GM18867 (cell line): Measurements from ENCODE around the gene NFYB.
A peak's percentile ranks its signal among the peaks of the same experiment; 100 is the strongest.
"Not testable (repeated sequence)": the region's sequence is repeated elsewhere in the genome, so short reads cannot be mapped to it uniquely, and the experiment has no call there.

Experiments used
- ATAC-seq: cut with Tn5 transposase; IDR thresholded peaks from one replicate; pipeline ENCODE4 v1.9.1; 2021; ENCODE audit warnings: mild to moderate bottlenecking, moderate library complexity; ENCODE audit not compliant: unreplicated experiment

The NFYB gene

DNA sequence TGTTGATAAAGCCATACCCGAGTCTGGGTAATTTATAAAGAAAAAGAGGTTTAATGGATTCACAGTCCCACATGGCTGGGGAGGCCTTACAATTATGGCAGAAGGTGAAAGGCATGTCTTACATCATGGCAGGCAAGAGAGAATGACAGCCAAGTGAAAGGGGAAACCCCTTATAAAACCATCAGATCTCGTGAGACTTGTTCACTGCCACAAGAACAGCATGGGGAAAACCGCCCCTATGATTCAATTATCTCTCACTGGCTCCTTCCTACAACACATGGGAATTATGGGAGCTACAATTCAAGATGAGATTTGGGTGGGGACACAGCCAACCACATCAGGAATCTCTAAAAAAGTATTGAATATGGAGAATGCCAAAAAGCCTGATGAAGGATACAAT, 25.0 kb upstream of the NFYB start:
- not testable (repeated sequence) for ATAC-seq

DNA sequence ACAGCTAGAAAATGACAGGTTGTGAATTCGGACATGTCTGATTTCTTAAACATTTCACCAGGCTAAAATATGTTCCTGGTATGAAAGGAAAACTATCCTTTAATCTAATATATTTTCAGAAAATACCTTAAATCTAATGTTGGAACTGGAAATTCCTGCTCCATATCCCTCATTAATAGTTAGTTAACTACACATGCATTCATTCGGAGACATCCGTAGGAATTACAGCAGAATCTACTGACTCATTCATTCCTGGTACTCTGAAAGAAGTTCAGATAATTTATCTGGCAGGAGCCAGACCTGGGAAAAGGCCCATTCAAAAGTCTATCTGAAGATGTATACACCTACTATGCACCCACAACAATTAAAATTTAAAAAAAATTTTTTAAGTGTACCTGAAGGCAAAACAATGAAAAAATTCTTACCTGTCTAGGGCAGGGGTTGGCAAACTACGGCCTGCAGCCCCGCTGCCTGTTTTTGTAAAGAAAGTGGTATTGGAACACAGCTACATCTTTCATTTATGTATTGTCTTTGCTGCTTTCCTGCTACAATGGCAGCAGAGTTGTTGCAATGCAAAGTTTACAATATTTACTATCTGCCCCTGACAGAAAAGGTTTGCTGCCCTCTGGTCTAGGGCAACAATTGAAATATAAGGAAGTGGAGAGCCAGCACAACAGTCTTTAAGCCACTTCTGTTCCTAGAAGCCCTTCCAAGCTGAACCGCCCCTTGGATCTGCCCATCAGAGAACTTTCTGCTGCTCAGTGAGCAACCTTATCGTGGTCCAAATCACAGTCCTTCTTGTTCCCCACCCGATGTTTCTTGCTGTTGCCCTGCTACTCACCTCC, 17.9 kb upstream of the NFYB start:
- no peak for ATAC-seq

DNA sequence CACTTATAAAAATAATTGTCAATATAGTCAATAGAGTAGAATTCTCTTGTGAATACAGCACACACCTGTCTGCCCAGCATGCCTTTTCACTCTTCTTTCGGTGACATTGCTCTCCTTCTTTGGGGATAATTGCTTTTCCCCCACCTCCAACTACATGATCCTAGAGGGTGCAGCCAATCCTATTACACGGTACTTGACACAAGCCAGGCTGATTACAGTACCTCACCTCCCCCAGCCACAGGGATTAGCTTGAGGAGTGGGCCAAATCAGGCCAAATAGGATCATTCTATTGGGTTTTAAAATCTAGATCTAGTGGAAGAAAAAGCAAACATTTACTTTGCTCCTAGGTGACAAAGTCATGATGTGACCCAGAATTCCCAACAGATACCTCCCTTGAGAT, 16.8 kb upstream of the NFYB start:
- ATAC-seq: no peak

DNA sequence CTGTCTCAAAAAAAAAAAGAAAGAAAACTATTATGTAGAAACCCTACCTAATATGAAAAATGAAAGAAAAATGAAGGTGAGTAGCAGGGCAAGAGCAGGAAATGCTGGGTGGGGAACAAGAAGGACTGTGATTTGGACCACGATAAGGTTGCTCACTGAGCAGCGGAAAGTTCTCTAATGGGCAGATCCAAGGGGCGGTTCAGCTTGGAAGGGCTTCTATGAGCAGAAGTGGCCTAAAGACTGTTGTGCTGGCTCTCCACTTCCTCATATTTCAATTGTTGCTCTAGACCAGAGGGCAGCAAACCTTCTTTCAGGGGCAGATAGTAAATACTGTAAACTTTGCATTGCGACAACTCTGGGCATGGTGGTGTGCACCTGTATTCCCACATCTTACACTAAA, 16.3 kb upstream of the NFYB start:
- ATAC-seq: no peak

DNA sequence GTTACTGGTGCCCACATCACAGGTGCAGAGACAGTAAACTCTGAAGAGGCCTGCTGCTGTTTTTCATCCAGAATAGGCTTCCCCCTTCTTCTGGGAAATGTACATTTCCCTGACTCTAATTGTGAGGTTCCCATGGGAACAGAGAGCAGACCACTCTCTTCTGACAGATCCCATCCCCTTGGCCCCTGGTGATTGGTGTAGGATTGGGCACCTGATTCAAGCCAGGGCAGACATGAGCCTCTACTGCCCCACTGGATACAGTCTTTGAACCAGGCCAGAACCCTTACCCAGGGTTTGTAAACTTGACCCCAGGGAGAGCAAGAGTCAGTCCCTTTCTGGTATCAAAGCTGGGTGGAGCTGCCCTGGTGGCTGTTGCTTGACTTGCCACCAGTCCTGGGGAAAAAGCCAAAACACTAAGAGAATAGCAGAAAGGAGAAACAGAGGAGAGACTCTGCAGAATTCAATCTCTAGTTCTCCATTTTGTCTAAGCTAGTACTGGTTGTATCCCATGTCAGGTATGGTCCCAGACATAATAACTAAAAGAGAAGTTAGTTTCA, 14.8 kb upstream of the NFYB start:
- ATAC-seq: no peak

DNA sequence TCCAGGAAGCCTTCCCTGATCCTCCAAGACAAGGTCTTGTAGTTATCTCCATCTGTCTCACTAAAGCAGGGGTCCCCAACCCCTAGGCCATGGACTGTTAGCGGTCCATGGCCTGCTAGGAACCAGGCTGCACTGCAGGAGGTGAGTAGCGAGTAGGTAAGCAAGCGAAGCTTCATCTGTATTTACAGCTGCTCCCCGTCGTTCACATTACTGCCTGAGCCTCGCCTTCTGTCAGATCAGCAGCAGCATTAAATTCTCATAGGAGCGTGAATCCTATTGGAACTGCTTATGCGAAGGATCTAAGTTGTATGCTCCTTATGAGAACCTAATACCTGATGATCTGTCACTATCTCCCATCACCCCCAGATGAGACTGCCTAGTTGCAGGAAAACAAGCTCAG, 12.4 kb upstream of the NFYB start:
- ATAC-seq: no peak

DNA sequence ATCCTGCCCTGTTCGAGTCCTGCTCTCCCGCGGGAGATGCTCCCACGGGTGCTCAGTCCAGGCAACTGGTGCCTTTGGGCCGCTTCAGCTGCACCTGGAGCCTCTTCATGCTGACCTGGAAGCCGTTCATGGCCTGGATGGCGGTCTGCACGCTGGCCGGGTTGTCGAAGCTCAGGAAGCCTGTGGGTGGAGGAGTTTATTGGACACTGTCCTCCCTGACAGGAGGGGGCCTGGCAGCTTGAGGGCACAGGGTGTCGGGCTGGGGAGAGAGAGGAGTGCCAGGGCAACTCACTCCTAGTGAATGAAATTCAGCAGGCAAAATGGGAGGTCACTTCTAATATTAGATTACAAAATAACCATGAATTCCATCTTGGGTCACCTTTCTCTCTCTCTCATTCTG, 9.3 kb upstream of the NFYB start:
- no peak for ATAC-seq

DNA sequence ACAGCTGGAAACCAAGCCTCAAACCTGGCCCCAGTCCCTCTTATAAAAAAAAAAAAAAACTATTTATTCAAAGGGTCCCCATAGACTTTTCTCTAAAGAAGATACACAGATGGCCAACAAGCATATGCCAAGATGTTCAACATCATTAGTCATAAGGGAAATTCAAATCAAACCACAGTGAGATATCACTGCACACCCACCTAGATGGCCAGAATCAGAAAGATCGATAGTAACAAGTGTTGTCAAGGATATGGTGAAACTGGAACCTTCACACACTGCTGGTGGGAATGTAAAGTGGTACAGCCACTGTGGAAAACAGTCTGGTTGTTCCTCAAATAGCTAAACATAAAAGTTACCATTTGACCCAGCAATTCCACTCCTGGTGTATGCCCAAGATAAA, 5.9 kb upstream of the NFYB start:
- ATAC-seq: no peak

DNA sequence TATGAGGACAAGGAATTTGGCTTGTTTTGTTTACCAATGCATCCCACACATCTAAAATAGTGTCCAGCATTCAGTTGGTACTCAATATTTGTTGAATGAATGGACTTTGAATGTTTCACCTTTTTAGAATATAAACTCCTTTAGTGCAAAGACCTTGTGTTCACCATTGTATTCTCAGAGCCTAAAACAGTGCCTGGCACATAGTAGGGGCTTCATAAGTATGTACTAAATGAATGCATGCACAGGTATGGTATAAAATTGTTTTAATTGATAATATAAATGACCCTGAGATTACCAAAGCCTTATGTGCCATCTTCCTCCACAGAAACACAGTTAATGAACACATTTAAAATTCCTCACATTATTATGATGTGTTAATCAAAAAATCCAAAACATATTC, 5.0 kb upstream of the NFYB start:
- no peak for ATAC-seq

DNA sequence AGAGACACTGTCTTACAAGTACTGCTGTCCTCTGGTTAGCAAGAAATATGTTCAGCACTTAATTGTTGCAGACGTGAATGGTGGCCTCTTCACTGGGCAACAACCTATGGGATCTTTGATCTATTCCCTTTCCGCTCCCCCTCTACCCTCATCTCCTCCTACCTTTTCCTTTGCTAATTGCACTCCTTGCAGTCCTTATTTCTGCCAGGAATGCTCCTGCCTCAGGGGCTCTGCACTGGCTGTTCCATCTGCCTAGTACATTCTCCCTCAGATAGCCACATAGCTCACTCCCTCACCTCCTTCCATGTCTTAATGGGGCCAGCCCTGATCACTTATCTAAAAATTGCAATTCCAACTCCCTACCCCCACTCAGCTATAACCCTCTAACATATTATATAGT, 4.5 kb upstream of the NFYB start:
- ATAC-seq: no peak

DNA sequence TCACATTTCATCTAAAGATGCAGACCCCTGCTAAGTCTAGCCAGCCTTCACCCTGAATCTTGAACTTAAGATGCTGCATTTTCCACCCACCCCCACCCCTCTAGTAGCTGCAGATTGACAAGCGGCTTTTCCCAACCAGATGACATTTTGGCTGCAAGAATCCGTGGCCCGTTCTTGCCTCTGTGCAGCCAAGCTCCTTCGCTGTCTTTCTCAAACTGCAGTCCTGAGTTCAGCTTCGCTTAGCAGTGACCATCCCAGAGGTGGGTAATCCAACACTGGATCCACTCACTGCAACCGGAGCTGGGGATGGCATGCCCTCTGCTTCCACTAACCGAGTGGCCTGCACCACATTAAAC, 765 bp upstream of the NFYB start:
- no peak for ATAC-seq

DNA sequence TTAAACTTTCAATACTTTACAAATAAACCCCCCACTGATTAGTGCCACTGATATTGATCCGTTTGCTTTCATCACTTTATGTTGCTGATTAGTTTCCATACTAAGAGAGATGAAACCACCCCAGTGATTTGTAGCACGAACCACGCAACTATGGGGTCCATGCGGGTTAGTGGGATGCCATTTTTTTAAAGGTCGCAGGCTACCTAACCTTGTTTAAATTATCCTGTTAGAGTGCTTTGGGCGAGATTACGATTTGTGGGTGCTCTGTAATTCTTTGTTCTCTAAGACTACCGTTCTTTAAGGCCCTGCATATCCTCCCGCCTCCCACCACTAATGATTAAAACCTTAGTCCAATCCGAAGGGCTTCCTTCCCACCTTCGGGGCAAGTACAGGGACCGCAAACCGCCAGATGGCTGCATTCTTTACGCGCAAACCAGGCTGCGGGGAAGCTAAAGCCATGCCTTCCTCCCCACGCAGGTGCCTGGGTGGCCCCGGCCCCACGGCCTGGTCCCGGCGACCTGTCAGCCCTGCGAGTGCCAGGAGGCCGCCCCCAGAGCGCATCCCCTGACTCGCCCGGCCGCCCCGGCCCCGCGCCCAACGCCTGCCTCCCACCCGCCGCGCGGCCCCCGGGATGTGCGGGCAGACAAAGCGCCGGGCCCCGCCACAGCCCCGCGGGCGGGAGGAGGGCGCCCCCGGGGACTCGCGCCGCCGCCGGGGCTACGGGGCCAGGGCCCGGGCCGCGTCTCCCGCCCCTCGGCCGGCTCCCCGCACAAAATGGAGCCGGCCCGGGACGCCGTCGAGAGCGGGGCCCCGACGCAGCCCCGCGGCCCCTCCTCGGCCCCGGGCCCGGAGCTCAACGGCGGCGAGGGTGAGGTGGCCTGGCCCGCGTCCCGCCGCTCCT, 759 bp downstream of the NFYB start:
- ATAC-seq: peak; percentile 30

DNA sequence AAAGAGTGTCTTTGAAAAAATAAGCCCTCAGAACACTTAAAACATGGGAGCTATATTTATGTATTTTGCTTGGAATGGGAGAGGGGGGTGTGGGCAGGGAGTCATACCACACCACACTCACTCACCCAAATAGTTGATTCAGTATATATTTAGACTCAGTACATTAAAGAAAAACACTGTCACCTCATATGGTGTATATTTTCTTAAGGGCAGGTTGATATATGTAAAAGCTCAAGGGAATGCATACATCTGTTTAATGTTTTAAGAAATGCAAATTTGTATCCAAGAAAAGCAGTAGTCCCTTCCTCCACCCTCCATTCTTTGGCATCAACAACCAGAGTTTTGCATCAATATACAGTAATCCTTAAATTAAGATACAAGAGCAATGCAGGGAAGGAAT, 1.4 kb downstream of the NFYB start:
- no peak for ATAC-seq

DNA sequence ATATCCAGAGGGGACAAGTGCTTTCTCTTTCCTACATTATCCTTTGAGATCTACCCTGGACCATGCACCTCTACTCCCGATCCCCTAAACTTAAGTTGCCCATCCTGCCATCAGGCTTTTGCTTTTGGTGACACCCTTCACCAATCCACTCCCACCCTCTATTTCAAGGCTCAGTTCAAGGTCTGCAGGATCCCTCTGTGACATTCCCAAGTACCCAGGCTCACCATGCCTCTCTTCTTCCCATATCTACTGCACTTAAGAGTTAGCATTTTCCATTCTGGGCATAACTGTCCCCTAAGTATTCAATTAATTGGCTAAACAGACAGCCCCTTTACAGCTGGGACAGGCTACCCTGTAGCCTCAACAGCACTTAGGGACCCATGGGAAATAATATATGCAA, 3.1 kb downstream of the NFYB start:
- no peak for ATAC-seq

DNA sequence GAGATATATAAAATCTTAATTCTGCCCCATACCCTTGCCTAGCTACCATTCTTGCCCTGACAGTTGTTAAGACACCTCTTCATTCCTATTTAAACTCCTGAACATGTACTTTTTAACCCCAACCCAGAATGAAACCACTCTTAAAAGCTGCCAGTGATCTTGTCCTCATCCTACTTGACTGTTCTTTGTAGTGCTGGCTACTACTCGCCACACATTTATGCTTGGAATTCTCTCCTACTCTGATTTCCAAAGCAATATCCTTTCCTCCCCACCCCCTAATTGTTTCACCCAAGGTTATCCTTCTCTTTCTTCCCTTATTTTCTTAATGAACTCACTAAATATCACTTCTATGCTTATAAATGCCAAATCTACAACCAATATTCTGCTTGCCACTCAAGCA, 4.1 kb downstream of the NFYB start:
- no peak for ATAC-seq

DNA sequence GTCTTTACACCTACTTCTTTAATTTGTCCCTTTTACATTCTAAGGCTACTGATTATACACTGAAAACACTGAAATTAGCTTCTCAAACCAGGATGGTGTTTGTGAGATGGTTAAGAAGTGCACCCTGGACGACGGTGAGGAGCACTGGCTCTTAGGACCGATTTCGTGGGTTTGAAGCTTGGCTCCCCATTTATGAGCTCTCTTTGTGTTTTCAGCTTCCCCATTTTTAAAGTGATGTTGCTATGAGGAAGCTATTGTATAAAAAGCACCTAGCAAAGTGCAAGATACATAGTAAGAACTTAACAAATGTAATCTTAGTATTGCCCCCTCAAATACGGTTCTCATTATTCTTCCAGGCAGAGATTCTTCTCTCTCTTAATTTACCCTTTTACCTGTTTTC, 4.7 kb downstream of the NFYB start:
- ATAC-seq: no peak

DNA sequence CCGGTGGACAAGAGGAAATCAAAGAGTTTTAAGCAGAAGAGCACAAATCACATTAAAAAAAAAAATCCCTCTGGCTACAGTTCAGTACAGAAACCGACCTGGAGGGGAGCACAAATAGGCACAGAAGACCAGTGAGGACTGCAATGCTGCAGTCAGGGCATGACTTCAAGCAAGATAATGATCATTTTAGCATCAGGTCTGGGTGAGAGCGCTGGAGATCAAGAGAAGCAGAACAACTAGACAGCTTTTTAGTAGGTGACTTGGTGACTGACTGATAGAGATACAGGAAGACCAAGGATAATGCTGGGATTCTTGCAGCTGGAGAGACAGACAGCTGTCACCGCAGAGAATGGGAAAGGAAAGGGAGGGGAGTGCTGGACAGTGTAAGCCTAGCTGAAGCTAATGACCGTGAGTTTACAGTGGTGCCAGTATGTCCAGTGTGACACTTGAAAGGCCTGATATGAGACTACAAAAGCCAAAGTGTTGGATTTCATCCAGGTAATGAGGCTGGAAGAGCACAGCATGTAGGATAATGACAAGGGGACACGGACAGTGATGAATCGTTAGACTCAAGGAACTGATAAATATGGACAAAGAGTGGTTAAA, 5.6 kb downstream of the NFYB start:
- no peak for ATAC-seq

DNA sequence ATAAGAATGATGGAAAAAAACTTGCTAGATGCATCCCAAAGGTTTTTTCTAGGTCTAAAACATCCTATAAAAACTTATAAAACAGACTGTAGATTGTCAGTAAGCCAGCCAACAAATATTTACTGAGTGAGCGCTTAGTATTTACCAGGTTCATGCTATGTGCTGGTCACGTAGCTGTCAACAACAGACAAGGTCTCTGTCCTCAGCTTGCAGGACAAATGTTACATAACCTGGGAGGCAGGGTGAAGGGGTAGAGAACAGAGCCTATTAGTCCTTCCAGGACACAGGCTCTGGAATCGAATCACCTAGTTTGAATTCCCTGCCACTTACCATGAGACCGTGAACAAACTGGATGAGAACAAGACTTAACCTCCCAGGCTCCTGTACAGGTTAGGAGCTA, 6.4 kb downstream of the NFYB start:
- no peak for ATAC-seq

DNA sequence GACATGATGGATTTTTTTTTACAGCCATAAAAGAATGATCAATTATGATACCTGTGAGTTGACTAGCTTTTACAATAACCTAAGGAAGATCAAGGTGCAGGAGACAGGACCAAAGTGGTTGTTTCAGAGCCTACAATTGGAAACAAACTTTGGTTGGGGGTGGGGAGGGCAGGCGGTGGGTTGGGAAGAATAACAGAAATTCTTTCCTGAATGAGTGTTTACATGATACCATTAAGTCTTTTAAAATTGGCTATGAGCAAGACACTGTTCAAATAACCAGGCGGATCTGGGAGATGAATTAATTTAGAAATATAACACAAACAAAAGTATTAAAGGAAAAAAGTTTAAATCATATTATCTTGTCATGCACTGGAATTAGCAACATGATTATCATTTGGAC, 7.2 kb downstream of the NFYB start:
- no peak for ATAC-seq

DNA sequence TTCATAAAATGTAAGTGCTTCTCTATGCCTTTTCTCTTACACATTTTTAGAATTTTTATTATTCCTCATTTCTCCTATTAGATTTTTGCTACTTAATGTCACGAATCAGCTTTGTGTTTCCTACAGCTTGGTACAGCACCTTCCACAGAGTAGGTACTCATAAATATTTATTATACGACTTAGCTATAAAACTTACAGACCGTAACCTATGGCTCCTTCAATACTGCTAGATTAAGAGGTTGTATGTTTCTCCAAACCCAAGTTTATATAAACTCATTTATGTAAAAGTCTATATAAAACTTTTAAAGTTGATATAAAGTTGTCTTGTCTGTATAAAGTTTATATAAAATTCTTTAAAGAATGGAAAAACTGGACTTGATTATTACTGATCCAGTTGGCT, 11.5 kb downstream of the NFYB start:
- ATAC-seq: no peak

DNA sequence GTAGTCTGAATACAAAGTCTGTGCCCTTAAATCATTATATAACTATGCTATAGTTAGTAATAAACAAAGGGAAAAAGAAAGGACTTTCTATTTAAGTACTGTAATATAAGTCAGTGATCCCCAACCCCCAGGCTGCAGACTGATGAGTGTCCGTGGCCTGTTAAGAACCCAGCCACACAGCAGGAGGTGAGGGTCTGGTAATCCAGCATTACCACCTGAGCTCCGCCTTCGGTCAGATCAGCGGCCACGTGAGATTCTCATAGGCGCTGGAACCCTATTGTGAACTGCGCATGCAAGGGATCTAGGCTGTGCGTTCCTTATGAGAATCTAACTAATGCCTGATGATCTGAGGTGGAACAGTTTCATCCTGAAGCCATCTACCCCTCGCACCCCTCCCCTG, 15.7 kb downstream of the NFYB start:
- ATAC-seq: no peak

DNA sequence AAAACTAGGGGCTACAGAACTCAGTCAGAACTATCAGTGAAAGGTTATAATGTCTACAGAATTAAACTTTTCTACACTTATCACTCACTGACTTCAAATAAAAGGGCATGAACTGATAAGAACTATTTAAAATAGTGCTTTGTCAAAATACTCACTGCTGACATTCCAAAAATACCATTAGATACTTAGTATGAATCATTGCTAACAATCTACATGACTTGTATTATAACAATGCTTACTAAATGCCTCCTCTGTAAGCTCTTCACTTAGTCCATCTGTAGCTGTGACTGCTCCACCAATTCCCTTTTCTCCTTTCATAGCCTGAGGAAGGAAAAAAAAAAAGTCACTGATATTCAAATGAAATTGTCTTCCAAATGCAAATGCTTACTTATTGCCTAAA, 17.0 kb downstream of the NFYB start:
- no peak for ATAC-seq
